Central memory CD8-positive, alpha-beta T cell (primary cell): ENCODE results near the gene ZDHHC9.

Experiments used
- ATAC-seq: fragments of 150-1000 bp; cut with Tn5 transposase; replicated peaks from 2 replicates; pipeline ENCODE4 v1.10.0; 2022; ENCODE audit warnings: mild to moderate bottlenecking, moderate FRiP score, moderate number of reproducible peaks; ENCODE audit not compliant: poor library complexity, severe bottlenecking; ENCODE audit errors: extremely low read depth
- DNase-seq, 2 donors: peaks; one replicate each; pipeline ENCODE4 v3.0.0; 2021; ENCODE audit warnings: low spot score in 2 of 2
- H3K27ac Mint-ChIP-seq: one replicate; pipeline ENCODE4 v1.8.0; 2022; ENCODE audit warnings: low read depth, mild to moderate bottlenecking, moderate library complexity, mixed read lengths
- H3K27me3 Mint-ChIP-seq: one replicate; pipeline ENCODE4 v1.8.0; 2022; ENCODE audit warnings: mixed read lengths
- H3K36me3 Mint-ChIP-seq: one replicate; pipeline ENCODE4 v1.8.0; 2022; ENCODE audit warnings: mild to moderate bottlenecking, moderate library complexity, mixed read lengths; ENCODE audit not compliant: insufficient read depth
- H3K4me1 Mint-ChIP-seq: one replicate; pipeline ENCODE4 v1.8.0; 2022; ENCODE audit warnings: mixed read lengths
- H3K4me3 Mint-ChIP-seq: one replicate; pipeline ENCODE4 v1.8.0; 2022; ENCODE audit warnings: mild to moderate bottlenecking, moderate library complexity, mixed read lengths
- H3K9me3 Mint-ChIP-seq: one replicate; pipeline ENCODE4 v1.8.0; 2022; ENCODE audit warnings: mixed read lengths

Gene ZDHHC9

GRCh38 chrX:129836827-129837226 lies 6.9 kb downstream of the ZDHHC9 start:
- no peaks in the 10 kb centered on the region for H3K9me3 Mint-ChIP-seq
- H3K4me3 Mint-ChIP-seq, result no peak overlapping the region
- no peaks in the 10 kb centered on the region for H3K27me3 Mint-ChIP-seq
- no peaks in the 10 kb centered on the region for H3K4me1 Mint-ChIP-seq
- no peak overlapping the region for H3K27ac Mint-ChIP-seq
- no peak for ATAC-seq
- no peak for DNase-seq
- no peaks in the 10 kb centered on the region for H3K36me3 Mint-ChIP-seq

GRCh38 chrX:129833153-129833990 lies 10.3 kb downstream of the ZDHHC9 start:
- H3K4me1 Mint-ChIP-seq, result no peaks in the 10 kb centered on the region
- no peak for DNase-seq
- ATAC-seq, result no peak
- no peaks in the 10 kb centered on the region for H3K36me3 Mint-ChIP-seq
- no peak overlapping the region for H3K27ac Mint-ChIP-seq
- no peaks in the 10 kb centered on the region for H3K27me3 Mint-ChIP-seq
- no peaks in the 10 kb centered on the region for H3K9me3 Mint-ChIP-seq
- no peak overlapping the region for H3K4me3 Mint-ChIP-seq

- Mint-ChIP-seq H3K36me3 (no peaks in the 10 kb centered on the region), H3K4me1 (no peaks in the 10 kb centered on the region), H3K27ac (no peak overlapping the region), H3K9me3 (no peaks in the 10 kb centered on the region), H3K27me3 (no peaks in the 10 kb centered on the region), H3K4me3 (no peak overlapping the region)
- DNase-seq (no peak), ATAC-seq (no peak)
Measured at GRCh38 chrX:129831091-129831885, 12.4 kb downstream of the ZDHHC9 start.

GRCh38 chrX:129830494-129830893 lies 13.2 kb downstream of the ZDHHC9 start:
- ATAC-seq, result no peak
- H3K27ac Mint-ChIP-seq, result no peak overlapping the region

GRCh38 chrX:129825746-129826505 lies 17.8 kb downstream of the ZDHHC9 start:
- DNase-seq (no peak), ATAC-seq (no peak)
- Mint-ChIP-seq H3K4me3 (no peak overlapping the region), H3K9me3 (no peaks in the 10 kb centered on the region), H3K27me3 (no peaks in the 10 kb centered on the region), H3K27ac (no peak overlapping the region), H3K4me1 (no peaks in the 10 kb centered on the region), H3K36me3 (no peaks in the 10 kb centered on the region)

More at GRCh38 chrX:129830494-129830893, 13.2 kb downstream of the ZDHHC9 start:
- DNase-seq, result no peak
- Mint-ChIP-seq H3K9me3 (no peaks in the 10 kb centered on the region), H3K36me3 (no peaks in the 10 kb centered on the region), H3K4me3 (no peak overlapping the region), H3K27me3 (no peaks in the 10 kb centered on the region), H3K4me1 (no peaks in the 10 kb centered on the region)

- Mint-ChIP-seq H3K9me3 (no peaks in the 10 kb centered on the region), H3K4me1 (no peaks in the 10 kb centered on the region), H3K36me3 (no peaks in the 10 kb centered on the region), H3K27ac (no peak overlapping the region), H3K4me3 (no peak overlapping the region), H3K27me3 (no peaks in the 10 kb centered on the region)
- DNase-seq, result no peak
- no peak for ATAC-seq
Measured at GRCh38 chrX:129824620-129825019, 19.1 kb downstream of the ZDHHC9 start.

- Mint-ChIP-seq H3K9me3 (no peaks in the 10 kb centered on the region), H3K27ac (no peak overlapping the region)
- no peak for ATAC-seq
Measured at GRCh38 chrX:129823522-129823921, 20.2 kb downstream of the ZDHHC9 start.

GRCh38 chrX:129823115-129823514 lies 20.6 kb downstream of the ZDHHC9 start:
- DNase-seq, result peak; percentile 15 to 28
- no peak overlapping the region for H3K4me3 Mint-ChIP-seq
- no peaks in the 10 kb centered on the region for H3K9me3 Mint-ChIP-seq
- no peaks in the 10 kb centered on the region for H3K4me1 Mint-ChIP-seq
- no peak overlapping the region for H3K27ac Mint-ChIP-seq
- H3K36me3 Mint-ChIP-seq, result no peaks in the 10 kb centered on the region
- no peaks in the 10 kb centered on the region for H3K27me3 Mint-ChIP-seq
- ATAC-seq, result peak; percentile 58

More at GRCh38 chrX:129823522-129823921, 20.2 kb downstream of the ZDHHC9 start:
- Mint-ChIP-seq H3K27me3 (no peaks in the 10 kb centered on the region), H3K36me3 (no peaks in the 10 kb centered on the region), H3K4me3 (no peak overlapping the region), H3K4me1 (no peaks in the 10 kb centered on the region)
- no peak for DNase-seq

GRCh38 chrX:129818123-129818522 lies 25.6 kb downstream of the ZDHHC9 start:
- Mint-ChIP-seq H3K4me1 (no peaks in the 10 kb centered on the region), H3K27ac (no peak overlapping the region), H3K4me3 (no peak overlapping the region), H3K27me3 (no peaks in the 10 kb centered on the region), H3K9me3 (no peaks in the 10 kb centered on the region), H3K36me3 (no peaks in the 10 kb centered on the region)
- no peak for DNase-seq
- ATAC-seq, result no peak

GRCh38 chrX:129813662-129814368 lies 29.9 kb downstream of the ZDHHC9 start:
- no peak for ATAC-seq
- no peak overlapping the region for H3K27ac Mint-ChIP-seq
- no peak overlapping the region for H3K4me3 Mint-ChIP-seq

GRCh38 chrX:129808829-129809796 lies 34.6 kb downstream of the ZDHHC9 start:
- H3K27ac Mint-ChIP-seq, result no peak overlapping the region
- H3K36me3 Mint-ChIP-seq, result peaks cover 3% of the 10 kb centered on the region
- no peak for DNase-seq
- H3K4me3 Mint-ChIP-seq, result no peak overlapping the region
- H3K4me1 Mint-ChIP-seq, result peaks cover 11% of the 10 kb centered on the region
- no peaks in the 10 kb centered on the region for H3K9me3 Mint-ChIP-seq
- H3K27me3 Mint-ChIP-seq, result no peaks in the 10 kb centered on the region
- no peak for ATAC-seq

More at GRCh38 chrX:129813662-129814368, 29.9 kb downstream of the ZDHHC9 start:
- Mint-ChIP-seq H3K27me3 (no peaks in the 10 kb centered on the region), H3K4me1 (peaks cover 7% of the 10 kb centered on the region), H3K9me3 (no peaks in the 10 kb centered on the region), H3K36me3 (peaks cover 2% of the 10 kb centered on the region)
- DNase-seq, result no peak
